Skeletal muscle tissue (tissue), 4 donors: ENCODE data around the gene PHOSPHO1. TPM values are rescaled to one million over a fixed set of nuclear protein-coding genes. Genes with fewer than 3 reads are reported as not detected.

Source experiments
- H3K27ac ChIP-seq: one replicate; pipeline ENCODE4 v1.7.0; 2013; ENCODE audit warnings: mild to moderate bottlenecking, low read depth, low read length, inconsistent platforms
- H3K27me3 ChIP-seq, 3 donors: one replicate each; pipeline ENCODE4 v1.7.0; 2013; ENCODE audit warnings: low read length in 3 of 3; ENCODE audit not compliant: control insufficient read depth in 3 of 3, insufficient read depth in 3 of 3
- H3K36me3 ChIP-seq, 3 donors: one replicate each; pipeline ENCODE4 v1.7.0; 2013; ENCODE audit warnings: low read length in 3 of 3; ENCODE audit not compliant: control insufficient read depth in 3 of 3, insufficient read depth in 3 of 3
- H3K4me1 ChIP-seq, 3 donors: one replicate each; pipeline ENCODE4 v1.7.0; 2013; ENCODE audit warnings: low read length in 3 of 3, mild to moderate bottlenecking in 3 of 3; ENCODE audit not compliant: control insufficient read depth in 3 of 3, insufficient read depth in 3 of 3
- H3K4me3 ChIP-seq, 3 donors: one replicate each; pipeline ENCODE4 v1.7.0; 2013; ENCODE audit warnings: low read length in 3 of 3
- H3K9ac ChIP-seq, 3 donors: one replicate each; pipeline ENCODE4 v1.7.0; 2013; ENCODE audit warnings: low read length in 3 of 3, mild to moderate bottlenecking in 3 of 3, moderate library complexity in 2 of 3, low read depth in 1 of 3
- H3K9me3 ChIP-seq, 3 donors: one replicate each; pipeline ENCODE4 v1.7.0; 2013; ENCODE audit warnings: low read length in 3 of 3; ENCODE audit not compliant: control insufficient read depth in 3 of 3
- total RNA-seq: library from RNA; depleted of rRNA; stranded (reverse); fragments of >200 nt; gene quantifications from one replicate; pipeline ENCODE4 v1.2.3, GENCODE V29; 2014
- donor health status: Osteomylitis.

PHOSPHO1 gene
- total RNA-seq, 1 donor from 2014 or later, result 13.6 TPM

DNA sequence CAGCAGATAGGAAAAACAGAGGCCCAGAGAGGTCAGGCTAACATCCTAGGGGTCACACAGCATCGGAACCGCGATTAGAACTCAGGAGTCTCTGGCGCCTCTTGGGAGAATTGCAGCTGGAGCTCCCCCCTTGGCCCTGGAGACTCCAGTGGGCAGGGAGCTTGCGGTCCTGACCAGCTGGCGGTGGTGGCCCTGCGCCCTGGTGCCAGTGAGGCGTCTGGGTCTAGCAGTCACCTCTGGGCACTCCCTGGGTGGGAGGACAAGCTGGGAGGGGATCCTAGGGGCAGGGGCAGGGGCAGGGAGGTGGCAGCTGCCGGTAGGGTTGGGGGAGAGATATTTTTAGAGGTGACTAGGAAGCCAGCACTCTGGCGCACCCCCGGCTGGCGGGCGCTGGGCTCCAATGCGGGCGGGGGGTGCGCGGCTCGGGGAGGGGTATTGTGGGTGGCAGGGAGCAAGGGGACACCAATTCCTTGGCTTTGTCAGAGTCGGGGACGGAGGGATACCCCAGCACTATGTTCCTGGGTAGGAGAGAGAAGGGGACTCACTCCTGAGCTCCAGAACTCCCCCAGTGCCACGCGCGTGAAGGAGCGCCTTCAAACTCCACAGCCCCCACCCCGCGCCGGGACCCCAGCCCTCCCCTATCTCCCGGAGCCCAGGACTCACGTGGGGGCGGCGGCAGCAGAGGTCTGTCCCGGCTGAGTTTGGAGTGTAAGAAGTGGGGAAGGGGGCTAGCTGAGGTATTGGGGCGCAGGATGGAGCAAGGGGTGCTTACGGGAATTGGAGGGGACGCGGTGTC lies 584 bp downstream of the PHOSPHO1 start:
- H3K4me1 ChIP-seq, result peaks cover 14 to 27% (median 22%) of the 10 kb centered on the region in 3 donors
- H3K36me3 ChIP-seq, result no peaks in the 10 kb centered on the region
- H3K9me3 ChIP-seq, result no peaks in the 10 kb centered on the region
- peak overlapping the region; percentile 54 for H3K27ac ChIP-seq
- H3K9ac ChIP-seq, result peak overlapping the region; percentile 30 to 56 (median 54)
- H3K27me3 ChIP-seq, result peaks cover 10 to 42% (median 18%) of the 10 kb centered on the region in 3 donors
- H3K4me3 ChIP-seq, result peak overlapping the region; percentile 68 to 87 (median 85)

DNA sequence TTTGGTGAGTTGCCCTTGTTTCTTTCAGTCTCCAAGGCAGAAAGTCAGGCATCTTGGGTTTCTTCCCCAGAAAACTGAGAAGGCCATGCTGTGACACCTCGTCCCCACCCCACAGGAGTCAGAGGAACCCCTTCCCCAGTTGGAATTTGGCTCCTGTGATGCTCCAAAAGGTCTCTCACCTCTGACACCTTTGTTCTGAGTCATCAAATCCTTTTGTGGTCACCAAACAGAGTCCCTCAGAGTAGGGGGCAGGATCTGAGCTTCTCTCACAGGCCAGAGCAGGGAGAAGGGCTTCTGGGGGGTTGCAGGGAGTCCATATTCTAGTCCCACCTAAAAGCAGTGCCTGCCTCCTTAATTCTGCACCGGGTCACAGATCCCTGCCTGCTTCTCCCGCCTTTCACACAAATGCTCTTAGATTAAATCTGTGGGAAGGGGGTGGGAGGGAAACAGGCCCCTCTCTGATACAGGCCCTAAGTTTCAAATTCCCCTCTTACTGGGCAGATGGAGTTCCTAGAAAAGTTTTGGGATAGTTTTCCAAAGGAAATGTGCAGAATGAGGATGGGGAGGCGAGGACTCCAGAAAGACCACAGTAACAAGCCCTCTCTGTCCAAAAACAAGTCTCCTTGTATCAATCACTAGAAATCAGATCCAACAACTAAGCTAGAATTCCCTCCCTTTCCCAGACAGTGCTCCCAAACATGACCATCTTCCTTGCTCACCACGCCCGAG lies 1.3 kb downstream of the PHOSPHO1 start:
- Histone ChIP-seq H3K4me3 (peak overlapping the region in 2 of 3 donors; percentile 45 to 87), H3K4me1 (peaks cover 14 to 32% (median 23%) of the 10 kb centered on the region in 3 donors), H3K27me3 (peaks cover 17 to 49% (median 25%) of the 10 kb centered on the region in 3 donors), H3K9ac (peak overlapping the region in 2 of 3 donors; percentile 30 to 54), H3K27ac (no peak overlapping the region), H3K36me3 (no peaks in the 10 kb centered on the region), H3K9me3 (no peaks in the 10 kb centered on the region)

DNA sequence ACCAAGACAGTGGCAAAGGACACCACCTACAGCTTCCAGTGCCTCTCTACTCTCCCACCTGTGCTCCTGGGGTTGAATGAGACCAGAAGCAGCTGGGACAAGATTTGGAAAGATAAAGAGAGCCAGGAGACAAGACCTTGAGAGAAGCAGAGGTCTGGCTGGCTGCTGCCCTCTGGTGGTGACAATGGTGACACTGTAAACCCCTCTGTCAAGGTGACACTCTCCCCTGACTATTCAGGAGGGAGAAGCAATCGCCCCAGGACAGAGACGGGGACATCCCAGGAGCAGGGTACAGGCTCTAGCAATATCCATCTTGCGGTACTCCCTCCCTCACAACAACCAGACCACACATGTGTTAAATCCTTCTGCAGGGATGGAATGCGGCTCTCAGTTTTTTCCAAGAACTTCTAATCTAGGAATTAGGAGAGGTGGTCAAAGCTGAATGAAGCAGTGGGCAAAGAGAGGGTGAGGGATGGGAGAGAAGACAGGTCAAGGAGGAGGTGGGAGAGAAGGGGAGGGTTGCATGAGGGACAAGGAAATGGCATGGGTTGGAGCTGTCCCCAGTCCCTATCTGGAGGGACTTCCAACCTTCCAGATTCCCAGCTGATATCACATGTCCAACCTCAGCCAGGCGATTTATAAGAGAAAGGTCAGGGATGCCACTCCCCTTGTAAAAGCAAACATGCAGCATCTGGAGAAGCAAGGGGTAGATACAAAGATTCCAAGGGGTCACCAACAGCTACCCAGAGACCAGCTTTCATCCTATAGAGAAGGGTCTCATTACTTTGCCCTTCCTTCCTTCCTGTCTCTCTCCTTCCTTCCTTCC lies 2.9 kb downstream of the PHOSPHO1 start:
- no peaks in the 10 kb centered on the region for H3K9me3 ChIP-seq
- peak overlapping the region in 1 of 3 donors; percentile 16 for H3K9ac ChIP-seq
- H3K4me1 ChIP-seq, result peaks cover 14 to 43% (median 28%) of the 10 kb centered on the region in 3 donors
- H3K4me3 ChIP-seq, result peak overlapping the region in 1 of 3 donors; percentile 22
- peaks cover 31 to 65% (median 38%) of the 10 kb centered on the region in 3 donors for H3K27me3 ChIP-seq
- H3K36me3 ChIP-seq, result no peaks in the 10 kb centered on the region
- H3K27ac ChIP-seq, result no peak overlapping the region

DNA sequence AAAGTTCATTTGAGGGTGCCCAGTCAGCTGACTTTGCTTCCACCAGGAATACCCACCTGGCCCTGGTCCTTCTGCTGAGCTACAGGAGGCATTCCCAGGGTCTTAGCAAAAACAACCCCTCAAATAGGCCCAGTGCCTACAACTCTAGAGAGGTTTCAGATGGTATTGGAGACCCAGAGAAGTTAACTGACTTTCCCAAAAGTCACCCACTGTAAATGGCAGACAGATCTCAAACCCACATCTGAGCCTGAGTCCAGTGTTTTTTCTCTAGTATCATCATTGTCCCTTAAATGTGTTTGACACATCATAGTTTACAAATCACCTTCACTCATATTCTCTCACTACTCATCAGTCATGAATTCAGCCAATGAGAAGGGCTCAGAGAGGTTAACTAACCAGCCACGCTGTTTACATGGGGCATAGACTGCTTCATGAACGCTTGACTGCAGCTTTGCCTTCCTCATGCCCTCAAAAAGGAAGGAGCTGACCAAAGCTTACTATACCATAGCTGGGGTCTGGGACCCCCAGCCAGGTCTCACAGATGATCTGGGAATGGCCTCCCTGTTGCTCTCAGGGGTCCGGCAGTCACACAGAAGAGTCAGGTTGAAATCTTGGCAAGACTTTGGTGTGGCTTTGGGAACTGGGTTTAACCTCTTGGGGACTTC lies 3.7 kb downstream of the PHOSPHO1 start:
- Histone ChIP-seq H3K9ac (no peak overlapping the region), H3K9me3 (no peaks in the 10 kb centered on the region), H3K36me3 (no peaks in the 10 kb centered on the region), H3K27me3 (peaks cover 37 to 73% (median 41%) of the 10 kb centered on the region in 3 donors), H3K27ac (no peak overlapping the region), H3K4me1 (peaks cover 14 to 43% (median 28%) of the 10 kb centered on the region in 3 donors), H3K4me3 (no peak overlapping the region)

DNA sequence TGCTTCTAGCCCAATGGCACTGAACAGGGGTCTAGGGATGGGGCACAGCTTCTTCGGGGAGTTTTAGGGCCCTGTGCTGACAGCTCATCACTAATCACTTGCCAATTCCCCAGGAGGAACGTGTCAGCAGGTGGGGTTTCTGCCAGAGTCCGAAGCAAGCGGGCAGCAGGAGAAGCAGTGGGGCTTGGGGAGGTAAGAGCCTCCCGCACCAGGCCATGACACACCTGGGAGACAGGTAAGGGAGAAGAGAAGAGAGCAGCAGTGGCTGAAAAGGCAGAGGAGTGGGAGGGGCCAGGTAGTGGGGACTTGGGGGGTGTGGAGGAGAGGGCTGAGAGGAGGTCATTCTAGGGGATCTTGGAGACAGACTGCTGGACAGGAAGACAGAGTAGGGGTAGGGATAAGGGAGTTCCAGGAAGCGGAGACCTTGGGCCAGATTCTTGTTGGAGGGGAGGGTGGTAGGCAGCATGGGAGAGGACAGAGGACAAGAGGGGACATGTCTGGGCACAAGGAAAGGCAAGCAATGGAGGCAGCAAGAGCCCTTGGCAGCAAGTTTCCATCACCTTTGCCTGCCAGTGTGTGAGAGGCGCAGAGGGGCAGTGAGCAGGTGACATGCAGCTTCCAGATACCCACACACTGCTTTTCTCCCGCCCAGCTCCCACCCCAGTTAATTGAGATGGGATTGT lies 4.9 kb downstream of the PHOSPHO1 start:
- Histone ChIP-seq H3K36me3 (no peaks in the 10 kb centered on the region), H3K9ac (no peak overlapping the region), H3K27ac (no peak overlapping the region), H3K4me1 (peaks cover 8 to 41% (median 22%) of the 10 kb centered on the region in 3 donors), H3K4me3 (no peak overlapping the region), H3K27me3 (peaks cover 41 to 73% (median 43%) of the 10 kb centered on the region in 3 donors), H3K9me3 (no peaks in the 10 kb centered on the region)

DNA sequence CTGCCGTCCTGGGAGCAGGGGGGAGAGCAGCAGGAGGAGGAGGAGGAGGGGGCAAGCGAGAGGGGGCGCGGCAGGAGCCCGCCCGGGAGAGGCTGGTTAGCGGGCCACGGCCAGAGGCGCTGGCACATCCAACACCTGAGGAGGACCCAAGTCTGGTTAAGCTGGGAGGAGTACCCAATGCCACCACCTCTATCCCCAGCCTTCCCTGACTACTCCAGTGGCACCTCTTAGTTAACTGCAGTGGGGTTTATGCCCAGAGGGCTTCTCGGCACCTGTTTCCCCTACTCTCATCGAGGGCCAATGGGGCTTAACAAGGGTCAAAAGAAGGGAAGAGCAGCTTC lies 5.6 kb downstream of the PHOSPHO1 start:
- no peak overlapping the region for H3K9ac ChIP-seq
- H3K36me3 ChIP-seq, result no peaks in the 10 kb centered on the region
- no peak overlapping the region for H3K4me3 ChIP-seq
- no peaks in the 10 kb centered on the region for H3K9me3 ChIP-seq
- H3K27ac ChIP-seq, result no peak overlapping the region
- peaks cover 43 to 78% (median 45%) of the 10 kb centered on the region in 3 donors for H3K27me3 ChIP-seq
- H3K4me1 ChIP-seq, result peaks cover 5 to 34% (median 18%) of the 10 kb centered on the region in 3 donors

DNA sequence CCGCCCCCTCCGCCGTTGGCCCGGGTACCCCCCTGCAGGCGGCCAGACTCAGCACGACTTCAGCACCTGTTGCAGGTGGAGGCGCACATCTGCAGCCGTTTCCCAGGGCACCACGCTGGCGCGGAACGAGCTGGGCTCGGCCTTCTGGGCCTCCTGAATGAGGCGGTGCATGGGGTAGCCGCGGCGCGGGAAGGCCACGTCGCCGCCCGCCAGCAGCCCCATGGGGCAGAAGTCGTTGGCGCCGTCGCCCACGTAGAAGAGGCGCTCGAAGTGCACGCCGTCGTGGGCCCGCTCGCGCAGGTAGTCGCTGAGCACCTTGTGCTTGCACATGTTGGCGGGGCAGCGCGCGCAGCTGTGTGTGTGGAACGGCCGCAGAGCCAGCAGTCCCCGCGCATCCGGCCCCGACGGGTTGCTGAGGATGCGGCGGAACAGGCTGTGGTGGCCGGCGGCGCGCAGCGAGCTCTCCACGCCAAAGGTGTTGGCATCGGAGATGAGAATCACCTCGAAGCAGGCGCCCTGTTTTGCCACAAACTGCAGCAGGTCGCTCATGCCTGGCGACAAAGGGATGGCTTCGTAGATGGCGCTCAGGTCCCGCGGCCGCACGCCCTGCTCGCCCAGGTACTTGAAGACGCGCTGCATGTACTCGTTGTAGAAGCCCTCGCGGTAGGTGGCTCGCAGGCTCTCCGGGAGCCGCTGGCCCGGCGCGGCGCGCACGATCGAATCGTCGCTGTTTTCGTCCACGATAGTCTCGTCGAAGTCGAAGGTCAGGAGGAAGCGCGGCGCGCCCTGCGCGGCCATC lies 6.2 kb downstream of the PHOSPHO1 start:
- Histone ChIP-seq H3K9me3 (no peaks in the 10 kb centered on the region), H3K27ac (no peak overlapping the region), H3K9ac (no peak overlapping the region), H3K27me3 (peaks cover 43 to 76% (median 44%) of the 10 kb centered on the region in 3 donors), H3K36me3 (no peaks in the 10 kb centered on the region), H3K4me3 (no peak overlapping the region), H3K4me1 (peaks cover 2 to 28% (median 14%) of the 10 kb centered on the region in 3 donors)

DNA sequence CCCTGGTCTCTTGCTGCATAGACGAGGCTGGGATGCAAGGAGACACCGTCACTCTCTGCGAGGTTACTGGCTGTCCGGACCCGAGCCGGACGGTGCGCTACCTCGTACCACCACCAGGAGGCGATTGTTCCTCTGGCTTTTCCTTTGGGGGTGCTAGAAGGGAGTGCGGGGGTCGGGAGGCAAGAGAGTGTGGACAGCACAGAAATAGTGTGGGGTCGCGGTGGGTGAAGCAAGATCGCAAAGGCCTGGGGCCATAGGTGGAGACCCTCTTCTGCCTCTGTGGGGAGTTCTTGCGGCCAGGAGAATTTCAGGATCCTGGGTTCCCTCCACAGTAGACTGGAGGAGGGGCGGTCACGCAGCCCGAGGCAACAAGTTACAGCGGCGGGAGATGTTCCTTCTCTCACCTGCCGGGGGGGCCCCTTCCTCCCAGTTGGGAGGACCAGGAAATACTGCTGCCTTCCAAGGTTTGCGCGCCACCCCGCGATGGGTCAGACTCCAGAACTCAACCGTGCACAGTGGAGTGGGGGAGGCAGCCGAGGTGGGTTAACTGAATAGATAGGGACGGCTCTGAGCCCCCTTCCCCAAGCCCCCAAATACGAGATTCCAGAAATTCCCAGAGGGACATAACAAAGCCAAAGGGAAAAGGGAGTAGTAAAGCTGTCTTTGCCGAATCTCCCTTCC lies 6.9 kb downstream of the PHOSPHO1 start:
- H3K4me1 ChIP-seq, result peaks cover 2 to 24% (median 14%) of the 10 kb centered on the region in 3 donors
- H3K27ac ChIP-seq, result no peak overlapping the region
- H3K27me3 ChIP-seq, result peaks cover 44 to 70% (median 46%) of the 10 kb centered on the region in 3 donors

More for the DNA sequence above, 6.9 kb downstream of the PHOSPHO1 start:
- Histone ChIP-seq H3K9me3 (no peaks in the 10 kb centered on the region), H3K36me3 (no peaks in the 10 kb centered on the region), H3K9ac (no peak overlapping the region), H3K4me3 (peak overlapping the region in 1 of 3 donors; percentile 23)
